HG02642 (cell line): ENCODE data around the gene NUP50.

Experiments used
- ATAC-seq: cut with Tn5 transposase; IDR thresholded peaks from one replicate; pipeline ENCODE4 v1.9.1; 2021; ENCODE audit warnings: mild to moderate bottlenecking; ENCODE audit not compliant: unreplicated experiment, poor library complexity

Gene NUP50

GRCh38 chr22:45225732-45226502 is 62.2 kb downstream of the NUP50 start:
- ATAC-seq: no peak

GRCh38 chr22:45226503-45227186 is 62.9 kb downstream of the NUP50 start:
- ATAC-seq: no peak

GRCh38 chr22:45227645-45228400 is 64.1 kb downstream of the NUP50 start:
- ATAC-seq: no peak

DNA sequence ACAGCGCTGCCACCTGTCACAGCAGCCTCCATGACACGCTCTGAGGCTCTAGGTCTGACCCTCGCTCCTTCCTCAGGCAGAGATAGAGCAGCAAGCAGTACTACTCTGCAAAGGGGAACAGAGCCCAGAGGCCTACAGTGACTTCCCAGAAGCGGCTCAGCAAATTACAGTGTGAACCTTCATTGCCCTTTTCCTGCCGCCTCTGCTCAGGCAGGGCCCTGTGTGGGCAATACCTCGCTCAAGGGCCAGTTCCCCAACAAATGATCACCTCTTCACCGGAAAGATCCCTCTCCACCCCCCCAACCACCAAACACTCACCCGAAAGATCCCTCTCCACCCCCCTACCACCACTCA is 64.7 kb downstream of the NUP50 start:
- no peak for ATAC-seq

GRCh38 chr22:45229181-45229580 is 65.5 kb downstream of the NUP50 start:
- no peak for ATAC-seq

GRCh38 chr22:45230026-45230721 is 66.4 kb downstream of the NUP50 start:
- ATAC-seq: no peak

DNA sequence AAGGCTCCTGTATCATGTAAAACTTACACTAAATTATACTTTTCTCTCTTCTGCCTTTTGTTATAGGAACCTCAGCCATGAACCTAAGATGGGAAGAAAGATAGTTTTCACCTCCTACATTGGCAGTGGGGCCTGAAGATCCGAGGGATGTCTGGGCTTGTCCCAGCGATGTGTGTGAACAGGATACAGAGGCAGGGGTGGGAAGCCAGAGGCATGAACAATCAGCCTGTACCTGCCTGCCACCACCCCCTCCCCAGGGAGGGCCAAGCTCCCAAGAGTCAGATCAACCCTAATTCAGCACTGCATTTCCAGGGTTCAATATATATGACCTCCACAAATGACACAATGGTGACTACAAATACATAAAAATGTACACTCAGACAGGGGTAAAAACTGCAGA is 67.6 kb downstream of the NUP50 start:
- ATAC-seq: no peak

DNA sequence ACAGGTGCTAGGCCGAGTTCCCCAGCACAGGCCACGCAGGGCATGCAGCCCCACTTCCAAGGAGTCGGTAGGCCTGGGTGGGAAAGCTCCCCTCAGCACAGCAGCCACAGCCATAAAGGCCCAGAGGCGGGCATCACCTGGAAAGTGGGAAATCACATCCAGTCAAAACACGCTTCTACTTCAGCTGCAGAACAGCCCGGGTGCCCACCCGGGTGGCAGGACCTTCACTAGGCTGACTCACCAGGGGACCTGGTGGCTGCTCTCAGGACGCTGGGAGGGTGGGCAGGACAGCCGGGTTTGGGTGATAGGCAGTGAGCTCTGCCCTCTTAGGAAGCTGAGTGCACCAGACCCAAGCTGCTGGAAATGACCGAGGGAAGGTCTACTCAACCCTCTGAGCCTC is 69.7 kb downstream of the NUP50 start:
- no peak for ATAC-seq

- ATAC-seq: no peak
Measured at GRCh38 chr22:45233827-45234226, 70.1 kb downstream of the NUP50 start.

DNA sequence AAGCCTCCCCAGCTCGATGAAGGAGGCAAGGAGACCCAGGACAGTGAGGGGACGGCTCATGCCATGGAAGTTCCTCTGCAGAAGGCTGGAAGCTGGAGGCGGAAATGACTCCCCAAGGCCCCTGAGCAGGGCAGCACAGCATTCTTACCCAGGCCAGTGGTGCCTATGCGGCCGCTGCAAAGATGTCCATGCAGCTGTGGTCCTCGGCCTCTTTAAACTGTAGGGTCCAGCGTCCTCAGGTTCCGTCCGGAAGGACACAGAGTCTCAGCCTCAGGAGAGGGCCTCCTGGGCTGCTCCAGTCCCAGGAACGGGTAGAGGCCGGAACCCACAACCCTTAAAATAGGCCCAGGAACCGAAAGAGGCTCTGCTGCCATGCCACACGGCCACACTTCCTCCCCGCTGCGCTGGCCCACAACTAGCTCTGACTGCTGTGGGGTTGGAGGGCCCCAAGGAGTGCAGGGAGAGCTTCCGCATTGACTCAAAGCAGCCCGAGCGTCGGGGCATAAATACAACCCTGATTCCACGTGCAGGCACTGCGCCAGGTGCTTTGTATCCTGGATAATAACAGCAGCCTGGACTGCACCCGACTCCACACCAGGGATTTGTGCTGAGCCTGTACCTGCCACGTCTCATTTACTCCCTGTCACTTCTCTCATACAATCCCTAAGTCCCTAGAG is 71.5 kb downstream of the NUP50 start:
- peak; percentile 76 for ATAC-seq

DNA sequence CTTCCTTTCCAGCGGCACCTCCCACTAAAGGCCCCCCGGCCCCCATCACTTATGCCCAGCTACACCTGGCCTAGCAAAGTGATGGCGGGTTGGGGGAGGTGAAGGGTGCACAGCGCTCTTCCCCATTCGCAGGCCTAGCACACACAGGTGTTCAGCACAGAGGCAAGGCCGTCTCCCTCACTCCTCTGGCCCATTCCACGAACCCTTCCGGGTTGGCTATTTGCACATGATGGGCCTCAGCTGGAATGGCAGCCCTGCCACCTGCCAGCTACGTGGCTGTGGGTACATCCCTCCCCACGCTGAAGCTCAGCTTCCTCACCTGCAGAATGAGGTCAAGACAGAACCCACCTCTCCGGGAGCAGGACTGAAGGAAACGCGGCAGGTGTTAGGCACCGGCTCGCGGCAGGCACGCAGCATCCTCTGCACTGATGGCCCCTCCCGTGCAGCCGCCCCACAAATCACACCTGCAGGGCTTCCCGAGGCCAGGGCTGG is 72.2 kb downstream of the NUP50 start:
- peak; percentile 15 for ATAC-seq

- no peak for ATAC-seq
Measured at GRCh38 chr22:45237065-45237990, 73.6 kb downstream of the NUP50 start.
